Mesenchymal stem cell (in vitro differentiated cells and primary cell): ENCODE data around the gene CDC7.
"Not testable (repeated sequence)": the region's sequence is repeated elsewhere in the genome, so short reads cannot be mapped to it uniquely, and the experiment has no call there.

Experiments
- DNase-seq: peaks from one replicate; pipeline ENCODE4 v3.0.0-alpha.2; 2013
- H2AFZ ChIP-seq: one replicate; pipeline ENCODE4 v1.6.1; 2013; ENCODE audit warnings: low read depth, mild to moderate bottlenecking, control low read depth, inconsistent platforms, low read length, moderate library complexity
- H2AK5ac ChIP-seq: 2 replicates; pipeline ENCODE4 v1.6.1; 2013; ENCODE audit warnings: low read length, moderate library complexity, mild to moderate bottlenecking, inconsistent platforms; ENCODE audit not compliant: severe bottlenecking
- H2BK120ac ChIP-seq: one replicate; pipeline ENCODE4 v1.6.1; 2013; ENCODE audit warnings: low read depth, mild to moderate bottlenecking, inconsistent platforms, low read length, moderate library complexity
- H2BK12ac ChIP-seq, 2 experiments: one replicate each; pipeline ENCODE4 v1.6.1; 2013; ENCODE audit warnings: inconsistent platforms in 2 of 2, low read length in 2 of 2, mild to moderate bottlenecking in 2 of 2, moderate library complexity in 2 of 2, control low read depth in 1 of 2
- H2BK15ac ChIP-seq: one replicate; pipeline ENCODE4 v1.6.1; 2013; ENCODE audit warnings: mild to moderate bottlenecking, low read depth, inconsistent platforms; ENCODE audit not compliant: poor library complexity, severe bottlenecking
- H2BK5ac ChIP-seq: 2 replicates; pipeline ENCODE4 v1.6.1; 2013; ENCODE audit warnings: low read depth, mild to moderate bottlenecking, low read length, control low read depth, inconsistent platforms; ENCODE audit not compliant: poor library complexity, severe bottlenecking
- H3K14ac ChIP-seq, 2 experiments: one replicate each; pipeline ENCODE4 v1.6.1; 2013; ENCODE audit warnings: inconsistent platforms in 2 of 2, low read length in 2 of 2, control low read depth in 1 of 2, mild to moderate bottlenecking in 1 of 2, moderate library complexity in 1 of 2
- H3K18ac ChIP-seq, 2 experiments: one replicate each; pipeline ENCODE4 v1.6.1; 2013; ENCODE audit warnings: inconsistent platforms in 2 of 2, low read length in 2 of 2, control low read depth in 1 of 2, low read depth in 1 of 2, mild to moderate bottlenecking in 1 of 2
- H3K23ac ChIP-seq, 2 experiments: one replicate each; pipeline ENCODE4 v1.6.1; 2013; ENCODE audit warnings: inconsistent platforms in 2 of 2, low read length in 2 of 2, mild to moderate bottlenecking in 2 of 2, moderate library complexity in 2 of 2, control low read depth in 1 of 2
- H3K27ac ChIP-seq: 2 replicates; pipeline ENCODE4 v1.5.1; 2013; ENCODE audit warnings: mild to moderate bottlenecking, moderate library complexity, low read length, control low read depth, inconsistent platforms; ENCODE audit not compliant: poor library complexity, severe bottlenecking
- H3K27me3 ChIP-seq, 2 experiments: 2 replicates each; pipeline versions ENCODE4 v1.6.1 to v1.7.0; 2013; ENCODE audit warnings: low read length in 2 of 2, mild to moderate bottlenecking in 2 of 2, moderate library complexity in 2 of 2, control low read depth in 1 of 2, inconsistent platforms in 1 of 2; ENCODE audit not compliant: control insufficient read depth in 1 of 2, insufficient read depth in 1 of 2
- H3K36me3 ChIP-seq, 2 experiments: 2 replicates each; pipeline versions ENCODE4 v1.6.1 to v1.7.0; 2013; ENCODE audit warnings: low read length in 2 of 2, control low read depth in 1 of 2, inconsistent platforms in 1 of 2, low read depth in 1 of 2, mild to moderate bottlenecking in 1 of 2; ENCODE audit not compliant: insufficient read depth in 2 of 2, control insufficient read depth in 1 of 2
- H3K4ac ChIP-seq, 2 experiments: one replicate each; pipeline ENCODE4 v1.6.1; 2013; ENCODE audit warnings: inconsistent platforms in 2 of 2, low read length in 2 of 2, mild to moderate bottlenecking in 2 of 2, moderate library complexity in 2 of 2, control low read depth in 1 of 2, low read depth in 1 of 2
- H3K4me1 ChIP-seq: 2 replicates; pipeline ENCODE4 v1.6.1; 2013; ENCODE audit warnings: low read depth, low read length, control low read depth; ENCODE audit not compliant: control insufficient read depth, insufficient read depth
- H3K4me2 ChIP-seq: 2 replicates; pipeline ENCODE4 v1.6.1; 2013; ENCODE audit warnings: low read length, mild to moderate bottlenecking, inconsistent platforms; ENCODE audit not compliant: poor library complexity, severe bottlenecking
- H3K4me3 ChIP-seq, 2 experiments: 2 replicates each; pipeline versions ENCODE4 v1.5.1 to v1.7.0; 2013; ENCODE audit warnings: low read length in 2 of 2, mild to moderate bottlenecking in 2 of 2, control low read depth in 1 of 2, low read depth in 1 of 2; ENCODE audit not compliant: insufficient read depth in 1 of 2
- H3K79me1 ChIP-seq: replicated peaks from 2 replicates; pipeline ENCODE4 v1.6.1; 2013; ENCODE audit warnings: mild to moderate bottlenecking, control low read depth, low read length, inconsistent platforms; ENCODE audit not compliant: poor library complexity, severe bottlenecking
- H3K9ac ChIP-seq: 2 replicates; pipeline ENCODE4 v1.7.0; 2013; ENCODE audit warnings: mild to moderate bottlenecking, low read length, moderate library complexity
- H3K9me3 ChIP-seq: 2 replicates; pipeline ENCODE4 v1.7.0; 2013; ENCODE audit warnings: mild to moderate bottlenecking, low read length; ENCODE audit not compliant: control insufficient read depth
- H4K8ac ChIP-seq: one replicate; pipeline ENCODE4 v1.6.1; 2013; ENCODE audit warnings: inconsistent platforms, mild to moderate bottlenecking, low read length, moderate library complexity
- H4K91ac ChIP-seq: one replicate; pipeline ENCODE4 v1.6.1; 2013; ENCODE audit warnings: mild to moderate bottlenecking, low read length, inconsistent platforms
- WGBS: methylation state at CpG from one replicate; pipeline ENCODE4 v1.1.7; 2013; ENCODE audit warnings: mixed read lengths; 5-methylcytosine and 5-hydroxymethylcytosine counted together

CDC7 gene

GRCh38 chr1:91515994-91516393, 15.3 kb downstream of the CDC7 start:
- no peak overlapping the region for H2BK120ac ChIP-seq
- H2AFZ ChIP-seq: no peak overlapping the region
- 100% methylated on average over 2 of the region's 3 CpGs for WGBS

DNA sequence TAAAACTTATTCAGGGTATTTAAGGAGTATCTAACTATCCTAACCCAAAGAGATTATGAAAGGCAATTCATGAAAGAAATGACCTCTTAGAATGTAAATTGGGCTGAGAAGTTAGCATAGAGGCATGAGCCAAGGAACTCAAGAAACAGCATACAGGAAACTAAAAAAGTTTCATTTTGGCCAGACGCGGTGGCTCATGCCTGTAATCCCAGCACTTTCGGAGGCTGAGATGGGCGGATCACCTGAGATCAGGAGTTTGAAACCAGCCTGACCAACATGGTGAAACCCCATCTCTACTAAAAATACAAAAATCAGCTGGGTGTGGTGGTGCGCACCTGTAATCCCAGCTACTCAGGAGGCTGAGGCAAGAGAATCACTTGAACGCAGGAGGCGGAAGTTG, 16.0 kb downstream of the CDC7 start:
- H3K4me1 ChIP-seq, H2BK5ac ChIP-seq, H3K4ac ChIP-seq, H3K9ac ChIP-seq, H3K18ac ChIP-seq, H4K91ac ChIP-seq, H3K9me3 ChIP-seq, H3K27ac ChIP-seq, H4K8ac ChIP-seq, H2AFZ ChIP-seq, H3K14ac ChIP-seq, H2BK12ac ChIP-seq, H2BK120ac ChIP-seq, H2AK5ac ChIP-seq, H3K4me2 ChIP-seq, H3K79me1 ChIP-seq, H3K23ac ChIP-seq, H3K4me3 ChIP-seq, H3K27me3 ChIP-seq, H2BK15ac ChIP-seq, DNase-seq: not testable (repeated sequence)
- H3K36me3 ChIP-seq: peaks cover 0 to 23% of the 10 kb centered on the region in 2 experiments
- WGBS: 98% methylated on average over 7 of the region's 7 CpGs

More at GRCh38 chr1:91515994-91516393, 15.3 kb downstream of the CDC7 start:
- no peak overlapping the region for H3K14ac ChIP-seq
- H3K4me3 ChIP-seq: no peak overlapping the region
- no peak overlapping the region for H3K27ac ChIP-seq
- H2BK15ac ChIP-seq: no peak overlapping the region
- no peaks in the 10 kb centered on the region for H3K9me3 ChIP-seq
- H3K4me2 ChIP-seq: no peak overlapping the region
- no peak overlapping the region for H3K23ac ChIP-seq
- H4K8ac ChIP-seq: no peak overlapping the region
- DNase-seq: no peak
- H4K91ac ChIP-seq: no peak overlapping the region
- H3K18ac ChIP-seq: no peak overlapping the region
- no peaks in the 10 kb centered on the region for H3K79me1 ChIP-seq
- peaks cover 0 to 23% of the 10 kb centered on the region in 2 experiments for H3K36me3 ChIP-seq
- no peak overlapping the region for H3K9ac ChIP-seq
- no peak overlapping the region for H2BK12ac ChIP-seq
- no peaks in the 10 kb centered on the region for H3K4me1 ChIP-seq
- H2AK5ac ChIP-seq: no peak overlapping the region
- no peak overlapping the region for H2BK5ac ChIP-seq
- H3K27me3 ChIP-seq: no peaks in the 10 kb centered on the region
- H3K4ac ChIP-seq: no peak overlapping the region

- not testable (repeated sequence) for H3K18ac ChIP-seq, H3K14ac ChIP-seq, H4K91ac ChIP-seq, H3K79me1 ChIP-seq, H2BK12ac ChIP-seq, H2AK5ac ChIP-seq, H3K4me3 ChIP-seq, DNase-seq, H3K27ac ChIP-seq, H3K23ac ChIP-seq, H2BK120ac ChIP-seq, H2BK5ac ChIP-seq, H4K8ac ChIP-seq, H3K4me1 ChIP-seq, H2AFZ ChIP-seq, H3K4me2 ChIP-seq, H3K4ac ChIP-seq, H3K27me3 ChIP-seq, H3K9me3 ChIP-seq, H2BK15ac ChIP-seq
- Histone ChIP-seq H3K9ac (peak overlapping the region; percentile 23), H3K36me3 (peaks cover 0 to 25% of the 10 kb centered on the region in 2 experiments)
- no CpG with 5 or more reads among the region's 2 CpGs for WGBS
Observed at GRCh38 chr1:91519167-91519566, 18.5 kb downstream of the CDC7 start.

GRCh38 chr1:91520942-91521507, 20.4 kb downstream of the CDC7 start:
- 85% methylated on average over 1 of the region's 2 CpGs for WGBS
- Histone ChIP-seq H3K79me1 (no peaks in the 10 kb centered on the region), H2BK5ac (no peak overlapping the region), H4K91ac (no peak overlapping the region), H3K4ac (no peak overlapping the region), H2AK5ac (no peak overlapping the region), H3K14ac (no peak overlapping the region), H3K18ac (no peak overlapping the region), H3K23ac (no peak overlapping the region), H2BK12ac (no peak overlapping the region), H3K4me3 (no peak overlapping the region), H3K9me3 (no peaks in the 10 kb centered on the region), H3K4me1 (peaks cover 2% of the 10 kb centered on the region), H3K4me2 (no peak overlapping the region), H3K27me3 (no peaks in the 10 kb centered on the region), H3K9ac (peak overlapping the region; percentile 20), H4K8ac (no peak overlapping the region), H2BK120ac (no peak overlapping the region), H2BK15ac (no peak overlapping the region), H3K36me3 (peaks cover 0 to 18% of the 10 kb centered on the region in 2 experiments), H3K27ac (no peak overlapping the region), H2AFZ (no peak overlapping the region)
- no peak for DNase-seq
